Uterus (tissue), 2 donors: ENCODE results near the gene GAS7.

Source experiments
- POLR2A ChIP-seq, 2 donors: fragments of 450-650 bp; IDR thresholded peaks; one replicate each; pipeline ENCODE4 v1.6.1; 2016; ENCODE audit warnings: antibody characterized with exemption in 2 of 2, mild to moderate bottlenecking in 1 of 2, moderate library complexity in 1 of 2
- TF ChIP-seq, protein P1 (sequence below), 4 experiments: fragments of 200-600 bp in 2 of 4; fragments of 450-650 bp in 2 of 4; sonication (generic) in 2 of 4; IDR thresholded peaks; one replicate each; pipeline ENCODE4 v1.5.1; 2016 to 2019; ENCODE audit warnings: antibody characterized with exemption in 4 of 4, mild to moderate bottlenecking in 2 of 4, moderate library complexity in 1 of 4

- TF ChIP-seq, protein P1, sequence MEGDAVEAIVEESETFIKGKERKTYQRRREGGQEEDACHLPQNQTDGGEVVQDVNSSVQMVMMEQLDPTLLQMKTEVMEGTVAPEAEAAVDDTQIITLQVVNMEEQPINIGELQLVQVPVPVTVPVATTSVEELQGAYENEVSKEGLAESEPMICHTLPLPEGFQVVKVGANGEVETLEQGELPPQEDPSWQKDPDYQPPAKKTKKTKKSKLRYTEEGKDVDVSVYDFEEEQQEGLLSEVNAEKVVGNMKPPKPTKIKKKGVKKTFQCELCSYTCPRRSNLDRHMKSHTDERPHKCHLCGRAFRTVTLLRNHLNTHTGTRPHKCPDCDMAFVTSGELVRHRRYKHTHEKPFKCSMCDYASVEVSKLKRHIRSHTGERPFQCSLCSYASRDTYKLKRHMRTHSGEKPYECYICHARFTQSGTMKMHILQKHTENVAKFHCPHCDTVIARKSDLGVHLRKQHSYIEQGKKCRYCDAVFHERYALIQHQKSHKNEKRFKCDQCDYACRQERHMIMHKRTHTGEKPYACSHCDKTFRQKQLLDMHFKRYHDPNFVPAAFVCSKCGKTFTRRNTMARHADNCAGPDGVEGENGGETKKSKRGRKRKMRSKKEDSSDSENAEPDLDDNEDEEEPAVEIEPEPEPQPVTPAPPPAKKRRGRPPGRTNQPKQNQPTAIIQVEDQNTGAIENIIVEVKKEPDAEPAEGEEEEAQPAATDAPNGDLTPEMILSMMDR (IDR thresholded peaks at IDR 0.05), result no peak
- no peak for TF ChIP-seq POLR2A (IDR thresholded peaks at IDR 0.05)
These were observed 18.0 kb upstream of the GAS7 start for GRCh38 chr17:10216213-10216938.
